Kidney (tissue), 14 donors: ENCODE data around the gene OTOG. TPM values are rescaled to one million over a fixed set of nuclear protein-coding genes. Genes with fewer than 3 reads are reported as not detected.

Source experiments
- DNase-seq, 5 donors: peaks; one replicate each; pipeline ENCODE4 v3.0.0-alpha.2; 2013 to 2020
- FAIRE-seq: peaks from 2 replicates; lab custom pipeline; 2012; peaks lifted over from hg19 to GRCh38; lab: Jason Lieb, UNC
- H3K27ac ChIP-seq, 2 donors: one replicate each; pipeline ENCODE4 v1.7.0; 2013; ENCODE audit warnings: low read depth in 2 of 2, low read length in 2 of 2, inconsistent platforms in 1 of 2
- H3K27me3 ChIP-seq: one replicate; pipeline ENCODE4 v1.7.1; 2013; ENCODE audit warnings: low read length, inconsistent platforms; ENCODE audit not compliant: control insufficient read depth, insufficient read depth
- H3K36me3 ChIP-seq, 3 donors: one replicate each; pipeline versions ENCODE4 v1.7.0 to v1.7.1; 2013; ENCODE audit warnings: low read length in 3 of 3, control low read depth in 1 of 3, inconsistent platforms in 1 of 3; ENCODE audit not compliant: insufficient read depth in 3 of 3, control insufficient read depth in 2 of 3
- H3K4me1 ChIP-seq, 3 donors: one replicate each; pipeline versions ENCODE4 v1.7.0 to v1.7.1; 2013; ENCODE audit warnings: low read length in 3 of 3, inconsistent platforms in 1 of 3, low read depth in 1 of 3; ENCODE audit not compliant: control insufficient read depth in 2 of 3, insufficient read depth in 2 of 3
- H3K4me3 ChIP-seq, 3 donors: one replicate each; pipeline versions ENCODE4 v1.7.0 to v1.8.1; 2013; ENCODE audit warnings: low read length in 3 of 3, control low read depth in 1 of 3, inconsistent platforms in 1 of 3
- H3K9ac ChIP-seq, 3 donors: one replicate each; pipeline versions ENCODE4 v1.7.0 to v1.7.1; 2013; ENCODE audit warnings: low read length in 3 of 3, control low read depth in 1 of 3, inconsistent platforms in 1 of 3
- H3K9me3 ChIP-seq, 3 donors: one replicate each; pipeline versions ENCODE4 v1.7.0 to v1.7.1; 2013; ENCODE audit warnings: low read length in 3 of 3, control low read depth in 1 of 3, inconsistent platforms in 1 of 3; ENCODE audit not compliant: control insufficient read depth in 2 of 3, insufficient read depth in 1 of 3
- CTCF ChIP-seq: IDR thresholded peaks from 3 replicates; pipeline ENCODE4 v1.5.1; 2012; ENCODE audit warnings: mild to moderate bottlenecking, moderate library complexity, borderline replicate concordance; ENCODE audit not compliant: insufficient read depth; ENCODE audit errors: extremely low read depth
- intact Hi-C: fragments of 100-400 bp; cut with DNase I; formaldehyde crosslinking; loops from one replicate; pipeline ENCODE4 v1.11.1; 2022
- polyA plus RNA-seq: library from polyadenylated mRNA; stranded (reverse); fragments of 350-450 nt; fragmentation: Illumina TruSeq; extraction: RNeasy Lipid Tissue Mini Kit (QIAGEN cat#74804); gene quantifications from one replicate; pipeline ENCODE4 v1.2.3, GENCODE V29; 2014; ENCODE audit warnings: low read depth, low replicate concordance; ENCODE audit not compliant: insufficient read depth
- total RNA-seq: library from RNA; stranded (reverse); fragmentation: NEBNext Ultra II Directional; extraction: Animal tissue kit (Norgen Biotek cat#: 25700); gene quantifications from one replicate; pipeline ENCODE4 v1.2.1, GENCODE V29; 2021
- donor health status: control.
- donor health status: control.
- donor health status: control.
- donor health status: control.
- donor health status: control.
- donor health status: DM: yes; HTN: yes; CAD: no.
- donor health status: Normal renal cell carcinoma (clear cell type).

OTOG gene
- total and polyA plus RNA-seq, 2 donors from 2014 or later = 0.06 TPM; not detected in 1

GRCh38 chr11:17643506-17644405, 96.7 kb downstream of the OTOG start:
- Histone ChIP-seq H3K9ac (no peak overlapping the region), H3K27ac (no peak overlapping the region), H3K9me3 (peaks cover 0 to 6% (median 0%) of the 10 kb centered on the region in 3 donors), H3K36me3 (no peaks in the 10 kb centered on the region), H3K4me3 (no peak overlapping the region), H3K4me1 (peaks cover 0 to 7% (median 5%) of the 10 kb centered on the region in 3 donors), H3K27me3 (no peaks in the 10 kb centered on the region)
- FAIRE-seq = no peak
- intact Hi-C loops = no loop called here
- no peak for DNase-seq
- TF ChIP-seq CTCF = no peak

GRCh38 chr11:17645190-17645970, 98.3 kb downstream of the OTOG start:
- Histone ChIP-seq H3K36me3 (no peaks in the 10 kb centered on the region), H3K27ac (no peak overlapping the region), H3K4me3 (no peak overlapping the region), H3K27me3 (no peaks in the 10 kb centered on the region), H3K9me3 (peaks cover 0 to 6% (median 0%) of the 10 kb centered on the region in 3 donors), H3K4me1 (peaks cover 0 to 14% (median 9%) of the 10 kb centered on the region in 3 donors), H3K9ac (no peak overlapping the region)
- FAIRE-seq (no peak), DNase-seq (no peak)
- no peak for TF ChIP-seq CTCF
- intact Hi-C loops = no loop called here

GRCh38 chr11:17646451-17647145, 99.5 kb downstream of the OTOG start:
- FAIRE-seq (no peak), DNase-seq (no peak)
- H3K4me3 ChIP-seq = no peak overlapping the region
- H3K9ac ChIP-seq = no peak overlapping the region
- intact Hi-C loops = no loop called here
- H3K36me3 ChIP-seq = no peaks in the 10 kb centered on the region
- H3K27me3 ChIP-seq = no peaks in the 10 kb centered on the region
- H3K9me3 ChIP-seq = peaks cover 0 to 6% (median 0%) of the 10 kb centered on the region in 3 donors
- no peak overlapping the region for H3K27ac ChIP-seq
- TF ChIP-seq CTCF = no peak
- H3K4me1 ChIP-seq = peaks cover 0 to 16% (median 10%) of the 10 kb centered on the region in 3 donors
